Measurements from ENCODE around the gene TMEM184B.
"Not testable (repeated sequence)": the region's sequence is repeated elsewhere in the genome, so short reads cannot be mapped to it uniquely, and the experiment has no call there.

The TMEM184B gene

GRCh38 chr22:38201711-38202436, 70.9 kb downstream of the TMEM184B start, which contains the start of gene MAFF:
TSS of gene MAFF (plus strand) at chr22:38201994. CDS start at chr22:38213854, 11,860 bp downstream.
- DNase-seq = peak; percentile 94

DNA sequence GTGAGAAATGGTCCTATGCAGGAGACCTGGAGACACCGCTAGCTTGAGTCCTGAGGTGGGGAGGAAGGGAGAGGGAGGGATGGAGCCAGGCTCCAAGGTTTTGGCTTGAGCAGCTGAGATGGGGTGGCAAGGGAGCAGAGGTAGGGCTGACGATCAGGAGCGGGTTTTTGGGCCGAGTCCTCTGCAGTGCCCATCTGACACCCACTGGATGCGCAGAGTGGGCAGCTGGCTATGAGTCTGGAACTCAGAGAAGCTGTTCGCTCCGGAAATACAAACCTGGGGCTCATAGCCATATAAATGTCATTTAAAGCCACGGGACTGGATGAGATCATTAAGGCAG, 71.5 kb downstream of the TMEM184B start:
- no peak for DNase-seq

- no peak for DNase-seq
Measured at GRCh38 chr22:38199826-38200559, 72.8 kb downstream of the TMEM184B start.

GRCh38 chr22:38196791-38197419, 75.9 kb downstream of the TMEM184B start:
- DNase-seq = no peak

DNA sequence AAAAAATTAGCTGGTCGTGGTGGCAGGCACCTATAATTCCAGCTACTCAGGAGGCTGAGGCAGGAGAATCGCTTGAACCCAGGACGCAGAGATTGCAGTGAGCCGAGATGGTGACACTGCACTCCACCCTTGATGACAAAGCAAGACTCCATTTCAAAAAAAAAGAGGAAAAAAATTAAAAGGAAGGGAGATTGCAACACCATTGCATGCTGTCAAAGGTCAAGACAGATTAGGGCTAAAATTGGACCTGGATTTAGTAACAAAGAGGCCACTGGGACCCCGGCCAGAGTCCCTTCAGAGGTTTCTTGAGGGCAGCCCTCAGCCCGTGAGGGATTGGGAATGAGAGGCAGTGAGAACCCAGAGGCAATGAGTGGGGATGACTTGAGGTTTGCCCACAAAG, 79.2 kb downstream of the TMEM184B start:
- no peak for DNase-seq

- no peak for DNase-seq
Measured at GRCh38 chr22:38192475-38192863, 80.3 kb downstream of the TMEM184B start.

DNA sequence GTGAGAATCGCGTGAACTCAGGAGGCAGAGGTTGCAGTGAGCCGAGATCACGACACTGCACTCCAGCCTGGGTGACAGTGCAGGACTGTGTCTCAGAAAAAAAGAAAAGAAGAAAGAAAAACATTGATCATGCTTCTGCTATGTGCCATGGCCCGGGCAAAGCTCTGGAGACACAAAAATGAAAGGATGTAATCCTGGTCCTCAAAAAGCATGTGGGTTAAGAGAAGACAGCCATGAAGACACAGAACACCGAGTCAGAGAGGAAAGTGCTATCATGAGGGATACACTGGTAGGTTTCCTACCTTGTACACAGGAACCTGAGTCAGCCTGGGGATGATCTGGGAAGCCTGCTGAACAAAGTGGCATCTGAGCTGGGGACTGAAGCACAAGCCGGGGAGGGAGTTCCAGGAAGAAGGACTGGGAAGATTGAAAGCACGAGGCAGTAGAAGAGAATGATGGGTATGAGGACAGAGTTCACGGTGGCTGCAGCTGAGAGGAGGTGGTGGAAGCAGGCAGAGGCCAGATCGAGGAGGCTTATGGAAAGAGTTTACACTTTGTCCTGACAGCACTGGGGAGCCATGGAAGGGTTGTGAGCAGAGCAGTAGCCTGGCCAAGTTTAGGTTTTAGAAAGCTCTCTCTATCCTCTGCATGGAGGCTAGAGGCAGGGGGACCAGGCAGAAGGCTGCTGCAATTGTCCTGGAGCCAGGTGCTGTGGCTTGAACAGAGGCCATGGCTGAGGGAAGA, 80.9 kb downstream of the TMEM184B start:
- no peak for DNase-seq

GRCh38 chr22:38191055-38191454, 81.8 kb downstream of the TMEM184B start:
- DNase-seq = no peak

- DNase-seq = no peak
Measured at GRCh38 chr22:38190581-38190980, 82.2 kb downstream of the TMEM184B start.

DNA sequence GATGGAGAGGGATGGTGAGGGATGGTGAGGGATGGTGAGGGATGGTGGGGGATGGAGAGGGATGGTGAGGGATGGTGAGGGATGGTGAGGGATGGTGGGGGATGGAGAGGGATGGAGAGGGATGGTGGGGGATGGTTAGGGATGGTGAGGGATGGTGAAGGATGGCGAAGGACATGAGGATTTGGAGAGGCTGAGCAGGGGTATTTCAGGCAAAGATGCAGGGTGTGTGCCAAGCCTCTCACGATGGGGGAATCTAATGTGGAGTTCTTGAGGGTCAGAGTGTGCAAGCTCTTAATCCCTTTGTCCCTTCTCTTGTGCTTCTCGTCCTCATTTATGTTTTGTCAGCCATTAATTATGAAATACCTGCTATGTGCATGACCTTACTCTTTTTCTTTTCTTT, 83.7 kb downstream of the TMEM184B start:
- DNase-seq = no peak

- no peak for DNase-seq
Measured at GRCh38 chr22:38187413-38188212, 85.2 kb downstream of the TMEM184B start.

DNA sequence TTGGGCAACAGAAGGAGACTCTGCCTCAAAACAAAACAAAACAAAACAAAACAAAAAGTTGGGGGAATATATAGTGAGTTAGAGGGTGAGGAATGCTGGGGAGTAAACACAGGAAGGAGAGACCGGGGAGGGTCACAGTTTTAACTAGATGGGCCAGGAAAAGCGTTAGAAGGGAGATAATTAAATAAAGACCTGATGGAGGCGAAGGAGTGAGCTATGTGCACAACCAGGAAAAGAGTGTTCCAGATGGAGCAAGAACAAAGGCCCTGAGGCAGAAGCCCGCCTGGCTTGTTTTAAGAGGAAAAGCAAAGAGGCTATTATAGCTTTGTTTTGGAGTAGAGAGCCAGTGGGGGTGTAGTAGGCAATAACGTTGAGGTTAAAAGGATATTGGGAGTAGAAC, 86.4 kb downstream of the TMEM184B start:
- no peak for DNase-seq

GRCh38 chr22:38184788-38185187, 88.0 kb downstream of the TMEM184B start:
- no peak for DNase-seq

DNA sequence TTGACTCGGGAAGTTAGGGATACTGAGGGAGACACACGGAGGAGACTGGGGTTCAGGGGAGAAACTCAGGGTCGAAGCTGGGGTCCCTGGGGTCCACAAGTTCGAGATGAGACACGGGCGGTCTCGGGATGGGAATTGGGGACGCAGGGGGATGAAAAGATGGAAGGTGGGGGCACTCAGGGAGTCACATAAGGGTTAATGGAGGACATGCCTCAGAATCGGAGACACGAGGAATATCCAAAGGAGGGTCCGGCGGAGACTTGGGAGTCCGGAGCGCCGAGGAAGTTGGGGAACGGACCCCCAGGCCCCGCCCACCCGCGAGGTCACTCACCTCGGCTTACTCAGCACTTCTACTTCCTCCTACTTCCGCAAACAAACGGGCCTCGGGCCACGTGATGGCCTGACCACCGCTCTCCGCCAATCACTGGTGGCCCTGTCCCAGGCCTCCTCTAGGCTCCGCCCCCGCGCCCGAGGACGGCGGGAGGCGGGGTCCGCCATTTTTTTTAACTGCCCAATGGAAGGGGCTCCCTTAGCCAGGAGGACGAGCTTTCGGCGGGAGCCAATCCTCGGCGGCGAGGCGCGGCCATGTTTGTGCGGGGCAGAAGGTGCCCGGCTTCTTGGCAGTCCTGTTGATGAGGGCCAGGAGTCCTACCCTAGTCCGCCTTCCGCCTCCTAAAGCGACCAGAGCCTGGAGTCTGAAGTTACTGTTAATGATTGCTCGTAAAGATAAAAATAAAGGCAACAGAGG, 91.2 kb downstream of the TMEM184B start, which contains the start of gene PLA2G6:
Gene PLA2G6 (minus strand): TSS at position 378 of the 748 bp plus-strand sequence. CDS start 12,404 bp downstream, outside the sequence.
- DNase-seq = peak; percentile 99

DNA sequence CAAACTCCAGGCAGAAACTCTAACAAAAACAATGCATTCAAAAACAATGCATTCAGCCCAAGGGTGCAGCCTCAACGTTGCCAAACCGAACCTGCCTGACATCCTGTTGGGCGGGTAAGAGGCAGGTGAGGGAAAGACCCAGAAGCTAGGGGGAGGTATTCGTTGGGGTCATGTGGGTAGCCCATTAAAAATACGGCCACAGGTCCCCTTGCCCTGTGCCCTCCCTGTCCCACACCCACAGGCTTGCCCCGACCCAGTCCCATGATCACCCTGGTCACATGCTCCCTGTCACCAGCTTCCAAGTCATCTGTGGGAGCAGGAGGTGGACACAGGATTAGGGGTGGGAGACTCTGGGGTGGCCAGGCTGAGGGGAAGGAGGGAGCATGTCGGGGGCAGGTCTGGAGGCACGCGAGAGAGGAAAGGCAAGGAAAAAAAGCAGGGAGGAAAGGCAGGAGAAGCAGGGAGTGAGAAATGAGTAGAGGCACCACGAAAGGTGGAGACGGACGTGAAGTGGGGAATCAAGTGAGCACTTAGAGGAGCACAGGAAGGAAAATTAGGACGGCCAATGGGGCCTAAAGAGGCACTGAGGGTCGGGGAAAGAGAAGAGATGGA, 91.9 kb downstream of the TMEM184B start:
- DNase-seq = peak; percentile 37

DNA sequence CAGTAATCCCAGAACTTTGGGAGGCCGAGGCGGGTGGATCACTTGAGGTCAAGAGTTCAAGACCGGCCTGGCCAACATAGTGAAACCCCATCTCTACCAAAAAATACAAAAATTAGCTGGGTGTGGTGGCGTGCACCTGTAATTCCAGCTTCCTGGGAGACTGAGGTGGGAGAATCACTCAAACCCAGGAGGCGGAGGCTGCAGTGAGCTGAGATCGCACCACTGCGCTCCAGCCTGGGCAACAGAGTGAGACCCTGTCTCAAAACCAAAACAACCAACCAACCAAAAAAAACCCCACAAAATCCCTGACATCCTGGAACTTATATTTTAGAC, 94.2 kb downstream of the TMEM184B start:
- not testable (repeated sequence) for DNase-seq

DNA sequence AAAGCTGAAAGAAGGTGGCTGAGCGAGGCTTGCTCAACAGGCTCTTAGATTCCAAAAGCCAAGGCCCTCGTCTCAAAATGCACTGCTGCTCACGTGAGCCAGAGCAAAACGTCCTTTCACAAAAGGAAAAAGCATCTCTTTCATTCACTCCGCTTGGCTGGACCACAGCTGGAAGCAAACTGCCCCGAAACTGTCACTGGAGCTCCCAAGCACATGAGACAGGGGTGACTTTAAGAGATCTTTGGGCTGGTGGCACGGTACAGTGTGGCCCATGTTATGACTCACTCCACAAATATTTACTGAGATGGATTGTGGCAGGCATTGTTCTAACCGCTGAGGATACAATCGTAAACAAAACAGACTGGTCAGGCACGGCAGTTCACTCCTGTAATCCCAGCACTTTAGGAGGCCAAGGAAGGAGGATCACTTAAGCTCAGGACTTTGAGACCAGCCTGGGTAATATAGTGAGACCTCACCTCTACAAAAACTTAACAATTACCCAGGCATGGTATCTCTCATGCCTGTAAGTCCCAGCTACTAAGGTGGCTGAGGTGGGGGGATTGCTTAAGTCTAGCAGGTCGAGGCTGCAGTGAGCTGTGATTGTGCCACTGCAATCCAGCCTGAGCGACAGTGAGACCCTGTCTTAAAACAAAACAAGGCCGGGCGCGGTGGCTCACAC, 94.7 kb downstream of the TMEM184B start:
- no peak for DNase-seq

- not testable (repeated sequence) for DNase-seq
Measured at GRCh38 chr22:38177571-38177925, 95.3 kb downstream of the TMEM184B start.

GRCh38 chr22:38177044-38177443, 95.8 kb downstream of the TMEM184B start:
- DNase-seq = no peak

GRCh38 chr22:38176170-38176741, 96.6 kb downstream of the TMEM184B start:
- DNase-seq = no peak
